ENCODE measurements around the gene EIF2S1. TPM values are rescaled to one million over a fixed set of nuclear protein-coding genes. Genes with fewer than 3 reads are reported as not detected.
"Not testable (repeated sequence)": the region's sequence is repeated elsewhere in the genome, so short reads cannot be mapped to it uniquely, and the experiment has no call there.

EIF2S1 gene
- total and polyA plus RNA-seq, 4 donors = 22.5 to 109 (median 58.5) TPM

GRCh38 chr14:67332468-67332867 is 27.7 kb upstream of the EIF2S1 start:
- H3K4me1 ChIP-seq (ENCODE audit: control insufficient read depth in 5 of 5, insufficient read depth in 5 of 5, low read length in 5 of 5) = no peaks in the 10 kb centered on the region
- H3K27ac ChIP-seq (ENCODE audit: low read depth in 1 of 2, low read length in 1 of 2) = no peak overlapping the region
- no peak overlapping the region for H3K4me3 ChIP-seq
- 96 to 97% methylated on average over 5 of the region's 5 CpGs for WGBS, 2 donors
- H3K27me3 ChIP-seq (ENCODE audit: control insufficient read depth in 3 of 3, insufficient read depth in 3 of 3, low read length in 2 of 3) = no peaks in the 10 kb centered on the region
- H3K9ac ChIP-seq (ENCODE audit: insufficient read depth in 1 of 2, low read length in 2 of 2) = no peak overlapping the region
- no peak for TF ChIP-seq CTCF (IDR thresholded peaks at IDR 0.05; ENCODE audit: control extremely low read depth, extremely low read depth)
- no peaks in the 10 kb centered on the region for H3K9me3 ChIP-seq (ENCODE audit: control insufficient read depth in 4 of 4, insufficient read depth in 3 of 4, low read length in 3 of 4)
- DNase-seq (no peak), ATAC-seq (ENCODE audit: insufficient read depth, low FRiP score) (no peak)
- H3K36me3 ChIP-seq (ENCODE audit: control insufficient read depth in 4 of 4, insufficient read depth in 4 of 4, low read length in 4 of 4) = peaks cover 4 to 40% (median 31%) of the 10 kb centered on the region in 4 donors

DNA sequence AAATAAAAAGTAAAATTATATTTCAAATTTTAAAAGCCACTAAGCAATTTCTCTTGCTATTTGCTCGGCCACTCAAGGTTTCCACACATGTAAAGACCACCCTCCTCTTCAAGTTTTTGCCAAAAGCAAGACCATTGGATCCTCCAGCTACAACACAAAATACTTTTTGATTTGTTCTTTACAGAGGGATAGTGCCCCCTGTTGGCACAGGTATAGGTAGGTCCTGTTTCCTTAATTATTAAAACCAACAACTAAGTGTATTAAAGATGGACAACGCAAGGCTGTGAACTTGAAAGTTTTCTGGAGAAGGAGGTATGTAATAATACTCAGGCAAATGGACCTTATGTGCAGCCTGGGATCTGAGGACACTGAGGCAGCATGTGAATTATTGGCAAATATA is 24.3 kb upstream of the EIF2S1 start:
- Histone ChIP-seq H3K27me3 (ENCODE audit: control insufficient read depth in 3 of 3, insufficient read depth in 3 of 3, low read length in 2 of 3) (no peaks in the 10 kb centered on the region), H3K9me3 (ENCODE audit: control insufficient read depth in 4 of 4, insufficient read depth in 3 of 4, low read length in 3 of 4) (no peaks in the 10 kb centered on the region), H3K4me3 (no peak overlapping the region), H3K36me3 (ENCODE audit: control insufficient read depth in 4 of 4, insufficient read depth in 4 of 4, low read length in 4 of 4) (peaks cover 11 to 59% (median 47%) of the 10 kb centered on the region in 4 donors), H3K27ac (ENCODE audit: low read depth in 1 of 2, low read length in 1 of 2) (no peak overlapping the region), H3K9ac (ENCODE audit: insufficient read depth in 1 of 2, low read length in 2 of 2) (no peak overlapping the region), H3K4me1 (ENCODE audit: control insufficient read depth in 5 of 5, insufficient read depth in 5 of 5, low read length in 5 of 5) (no peaks in the 10 kb centered on the region)
- TF ChIP-seq CTCF (IDR thresholded peaks at IDR 0.05; ENCODE audit: control extremely low read depth, extremely low read depth) = no peak
- 97 to 99% methylated on average over 2 of the region's 2 CpGs for WGBS, 2 donors
- ATAC-seq (ENCODE audit: insufficient read depth, low FRiP score) (no peak), DNase-seq (peak in 1 of 3 donors; percentile 15)

DNA sequence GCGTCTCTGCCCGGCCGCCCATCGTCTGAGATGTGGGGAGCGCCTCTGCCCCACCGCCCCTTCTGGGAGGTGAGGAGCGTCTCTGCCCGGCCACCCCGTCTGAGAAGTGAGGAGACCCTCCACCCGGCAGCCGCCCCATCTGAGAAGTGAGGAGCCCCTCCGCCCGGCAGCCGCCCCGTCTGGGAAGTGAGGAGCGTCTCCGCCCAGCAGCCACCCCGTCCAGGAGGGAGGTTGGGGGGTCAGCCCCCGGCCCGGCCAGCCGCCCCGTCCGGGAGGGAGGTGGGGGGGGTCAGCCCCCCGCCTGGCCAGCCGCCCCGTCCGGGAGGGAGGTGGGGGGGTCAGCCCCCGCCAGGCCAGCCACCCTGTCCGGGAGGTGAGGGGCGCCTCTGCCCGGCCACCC is 18.9 kb upstream of the EIF2S1 start:
- not testable (repeated sequence) for H3K4me1 ChIP-seq (ENCODE audit: control insufficient read depth in 5 of 5, insufficient read depth in 5 of 5, low read length in 5 of 5); ATAC-seq (ENCODE audit: insufficient read depth, low FRiP score)

DNA sequence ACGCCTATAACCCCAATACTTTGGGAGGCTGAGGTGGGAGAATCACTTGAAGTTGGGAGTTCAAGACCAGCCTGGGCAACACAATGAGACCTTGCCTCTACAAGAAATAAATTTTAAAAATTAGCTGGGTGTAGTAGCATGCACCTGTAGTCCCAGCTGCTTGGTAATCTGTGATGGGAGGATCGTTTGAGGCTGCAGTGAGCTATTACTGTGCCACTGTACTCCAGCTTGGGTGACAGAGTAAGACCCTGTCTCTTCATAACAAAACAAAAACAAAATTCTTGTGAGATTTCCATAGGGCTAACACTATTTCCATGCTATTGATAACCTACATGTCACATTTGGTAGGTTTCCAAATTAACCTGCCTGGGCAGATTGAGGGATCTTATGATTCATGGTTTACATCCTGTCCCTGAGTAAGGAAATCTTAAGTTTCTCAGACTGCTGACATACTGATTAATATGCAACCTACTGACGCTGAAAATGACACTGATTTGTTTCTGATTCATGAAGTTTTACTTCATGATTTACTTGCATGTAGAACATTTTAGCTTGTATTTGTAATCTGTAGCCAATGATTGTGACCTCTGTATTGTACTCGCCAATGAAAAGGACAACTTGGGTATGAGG is 16.4 kb upstream of the EIF2S1 start:
- H3K36me3 ChIP-seq (ENCODE audit: control insufficient read depth in 4 of 4, insufficient read depth in 4 of 4, low read length in 4 of 4) = peaks cover 11 to 34% (median 26%) of the 10 kb centered on the region in 4 donors

More for the DNA sequence above, 18.9 kb upstream of the EIF2S1 start:
- not testable (repeated sequence) for H3K9me3 ChIP-seq (ENCODE audit: control insufficient read depth in 4 of 4, insufficient read depth in 3 of 4, low read length in 3 of 4); DNase-seq; H3K27ac ChIP-seq (ENCODE audit: low read depth in 1 of 2, low read length in 1 of 2); H3K9ac ChIP-seq (ENCODE audit: insufficient read depth in 1 of 2, low read length in 2 of 2); H3K27me3 ChIP-seq (ENCODE audit: control insufficient read depth in 3 of 3, insufficient read depth in 3 of 3, low read length in 2 of 3); H3K4me3 ChIP-seq
- WGBS, 2 donors = 98 to 100% methylated on average over 19 to 31 of the region's 31 CpGs
- H3K36me3 ChIP-seq (ENCODE audit: control insufficient read depth in 4 of 4, insufficient read depth in 4 of 4, low read length in 4 of 4) = peaks cover 22 to 42% (median 31%) of the 10 kb centered on the region in 4 donors

More for the DNA sequence above, 16.4 kb upstream of the EIF2S1 start:
- Histone ChIP-seq H3K9me3 (ENCODE audit: control insufficient read depth in 4 of 4, insufficient read depth in 3 of 4, low read length in 3 of 4) (no peaks in the 10 kb centered on the region), H3K4me1 (ENCODE audit: control insufficient read depth in 5 of 5, insufficient read depth in 5 of 5, low read length in 5 of 5) (no peaks in the 10 kb centered on the region), H3K4me3 (no peak overlapping the region), H3K27ac (ENCODE audit: low read depth in 1 of 2, low read length in 1 of 2) (no peak overlapping the region), H3K9ac (ENCODE audit: insufficient read depth in 1 of 2, low read length in 2 of 2) (no peak overlapping the region), H3K27me3 (ENCODE audit: control insufficient read depth in 3 of 3, insufficient read depth in 3 of 3, low read length in 2 of 3) (no peaks in the 10 kb centered on the region)
- DNase-seq = no peak
- ATAC-seq (ENCODE audit: insufficient read depth, low FRiP score) = no peak
- 93 to 97% methylated on average over 4 of the region's 4 CpGs for WGBS, 2 donors
- no peak for TF ChIP-seq CTCF (IDR thresholded peaks at IDR 0.05; ENCODE audit: control extremely low read depth, extremely low read depth)
